Measurements from ENCODE around the gene IFTAP. TPM values are rescaled to one million over a fixed set of nuclear protein-coding genes. Genes with fewer than 3 reads are reported as not detected.
A peak's percentile ranks its signal among the peaks of the same experiment; 100 is the strongest.

IFTAP gene
- polyA plus RNA-seq, 1 of the 3 experiments (the other 2 are of a cell fraction), result 21.8 TPM

DNA sequence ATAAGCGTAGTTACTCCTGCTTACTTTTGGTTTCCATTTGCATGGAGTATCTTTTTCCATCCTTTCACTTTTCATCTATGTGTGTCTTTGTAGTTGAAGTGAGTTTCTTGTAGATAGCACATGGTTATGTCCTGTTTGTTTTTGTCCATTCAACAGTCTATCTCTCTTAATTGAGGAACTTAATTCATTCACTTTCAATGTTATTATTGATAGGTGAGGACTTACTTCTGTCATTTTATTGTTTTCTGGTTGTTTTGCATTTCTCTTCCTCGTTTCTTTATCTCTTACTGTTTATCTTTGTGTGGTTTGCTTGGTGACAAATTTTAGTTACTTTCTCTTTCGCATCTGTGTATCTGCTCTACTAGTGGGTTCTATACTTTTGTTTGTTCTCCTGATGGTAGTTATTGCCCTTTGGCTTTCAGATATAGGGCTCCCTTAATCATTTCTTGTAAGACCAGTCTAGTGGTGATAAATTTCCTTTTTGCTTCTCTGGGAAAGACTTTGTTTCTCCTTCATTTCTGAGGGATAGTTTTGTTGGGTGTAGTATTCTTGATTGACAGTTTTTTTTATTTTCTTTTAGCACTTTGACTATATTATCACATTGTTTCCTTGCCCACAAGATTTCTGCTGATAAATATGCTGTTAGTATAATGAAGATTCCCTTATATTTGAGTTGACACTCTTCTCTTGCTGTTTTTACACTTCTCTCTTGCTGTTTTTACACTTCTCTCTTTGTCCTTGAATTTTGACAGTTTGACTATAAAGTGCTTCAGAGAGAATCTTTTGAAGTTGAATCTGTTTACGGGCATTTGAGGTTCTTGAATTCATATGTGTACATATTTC lies 35.5 kb upstream of the IFTAP start:
- CTCF ChIA-PET, result interaction anchor here (1.0 to 8.2 kb wide), 2 partner anchors 65 to 191 kb away, joined by 3 to 199 read pairs; no protein-coding TSS in a partner anchor
- 43% methylated on average over 4 of the region's 4 CpGs for WGBS (ENCODE audit: low lambda C conversion rate)
- no peak overlapping the region for H2AFZ ChIP-seq (ENCODE audit: low read depth)
- no peaks in the 10 kb centered on the region for H3K9me3 ChIP-seq
- H3K79me2 ChIP-seq (ENCODE audit: insufficient read depth), result no peaks in the 10 kb centered on the region
- H4K20me1 ChIP-seq (ENCODE audit: insufficient read depth), result no peaks in the 10 kb centered on the region
- no peak overlapping the region for H3K27ac ChIP-seq (ENCODE audit: low read depth in 2 of 2, low read length in 1 of 2)
- no peaks in the 10 kb centered on the region for H3K9me2 ChIP-seq
- TF ChIP-seq NRF1 (IDR thresholded peaks at IDR 0.05; ENCODE audit: low read depth, low read length) (no peak), FOXJ3 (CRISPR knock-in tag; IDR thresholded peaks at IDR 0.05) (no peak), FOXM1 (IDR thresholded peaks at IDR 0.05; ENCODE audit: low read depth) (no peak), USF1 (IDR thresholded peaks at IDR 0.05; ENCODE audit: borderline replicate concordance, low read depth) (no peak)
- TF ChIP-seq, protein P1, sequence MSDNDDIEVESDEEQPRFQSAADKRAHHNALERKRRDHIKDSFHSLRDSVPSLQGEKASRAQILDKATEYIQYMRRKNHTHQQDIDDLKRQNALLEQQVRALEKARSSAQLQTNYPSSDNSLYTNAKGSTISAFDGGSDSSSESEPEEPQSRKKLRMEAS (IDR thresholded peaks at IDR 0.05; ENCODE audit: low read depth), result no peak
- no peaks in the 10 kb centered on the region for H3F3A ChIP-seq (replicated peaks; ENCODE audit: insufficient read depth)
- POLR2A ChIA-PET, result no interaction called here
- DNase-seq, result no peak
- H3K4me2 ChIP-seq, result no peak overlapping the region
- H3K36me3 ChIP-seq (replicated peaks in 1 of 2; ENCODE audit: control insufficient read depth in 1 of 2, insufficient read depth in 2 of 2, low read length in 1 of 2), result no peaks in the 10 kb centered on the region
- H3K9ac ChIP-seq, result no peak overlapping the region
- no peaks in the 10 kb centered on the region for H3K27me3 ChIP-seq (ENCODE audit: insufficient read depth)
- no peaks in the 10 kb centered on the region for H3K4me1 ChIP-seq (ENCODE audit: control insufficient read depth in 1 of 2, insufficient read depth in 2 of 2, low read depth in 1 of 2, low read length in 1 of 2)
- H3K4me3 ChIP-seq (ENCODE audit: low read depth in 2 of 2, low read length in 1 of 2), result no peak overlapping the region

DNA sequence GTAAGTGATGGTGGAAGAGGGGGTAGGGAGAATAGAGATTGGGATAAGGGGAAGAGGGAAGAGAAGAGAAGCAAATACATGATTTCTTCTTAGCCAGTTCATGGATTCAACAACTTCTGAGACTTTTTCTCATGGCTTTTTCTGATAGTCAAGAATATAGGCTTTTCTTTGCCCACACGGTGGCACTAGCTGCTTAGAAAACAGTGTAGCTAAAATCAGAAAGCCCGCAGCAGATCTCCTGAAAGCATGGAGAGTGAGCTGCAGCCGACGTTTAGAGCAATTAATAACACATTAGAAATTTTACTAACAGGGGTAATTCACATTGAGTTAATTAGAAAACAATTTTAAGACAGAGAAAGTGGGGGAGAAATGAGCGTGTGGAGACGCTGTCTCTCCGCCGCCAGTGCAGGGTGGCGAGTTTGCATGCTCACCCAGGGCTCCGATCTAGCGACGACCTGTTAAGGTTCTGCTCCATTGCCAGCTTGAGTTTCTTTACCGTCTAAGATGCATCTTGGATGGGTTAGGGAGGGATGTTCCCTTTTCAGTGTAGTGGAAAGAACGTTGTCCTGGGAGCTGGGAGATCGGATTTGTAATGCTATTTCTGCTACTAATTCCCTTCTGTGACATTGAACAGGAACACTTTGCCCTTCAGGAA lies 29.8 kb upstream of the IFTAP start:
- Histone ChIP-seq H3K27me3 (ENCODE audit: insufficient read depth) (no peaks in the 10 kb centered on the region), H3K4me2 (peak overlapping the region; percentile 74), H4K20me1 (ENCODE audit: insufficient read depth) (no peaks in the 10 kb centered on the region), H3K27ac (ENCODE audit: low read depth in 2 of 2, low read length in 1 of 2) (peak overlapping the region in 1 of 2 experiments; percentile 100; a peak in 2 of 4 replicates), H3K4me1 (ENCODE audit: control insufficient read depth in 1 of 2, insufficient read depth in 2 of 2, low read depth in 1 of 2, low read length in 1 of 2) (peaks cover 0 to 27% of the 10 kb centered on the region in 2 experiments; a peak in 2 of 4 replicates), H3K9me3 (no peaks in the 10 kb centered on the region), H3K79me2 (ENCODE audit: insufficient read depth) (no peaks in the 10 kb centered on the region), H3K36me3 (replicated peaks in 1 of 2; ENCODE audit: control insufficient read depth in 1 of 2, insufficient read depth in 2 of 2, low read length in 1 of 2) (no peaks in the 10 kb centered on the region), H2AFZ (ENCODE audit: low read depth) (peak overlapping the region; percentile 77), H3F3A (replicated peaks; ENCODE audit: insufficient read depth) (no peaks in the 10 kb centered on the region), H3K4me3 (ENCODE audit: low read depth in 2 of 2, low read length in 1 of 2) (peak overlapping the region; percentile 48 to 67), H3K9ac (0 out of 2 replicates have a peak overlapping the region, but pooled peaks have one; percentile 24), H3K9me2 (no peaks in the 10 kb centered on the region)
- 3% methylated on average over 15 of the region's 15 CpGs for WGBS (ENCODE audit: low lambda C conversion rate)
- ChIA-PET CTCF (interaction anchor here (0.6 to 8.2 kb wide), 63 partner anchors 12 to 533 kb away, joined by 3 to 199 read pairs (median 5); partner anchors contain the start of genes IFTAP, RAG2 and TRAF6), POLR2A (interaction anchor here (0.7 to 2.7 kb wide), 14 partner anchors 11 to 182 kb away, joined by 3 to 43 read pairs (median 5); partner anchors contain the start of gene TRAF6)
- DNase-seq, result peak; percentile 70
- TF ChIP-seq SIN3A (IDR thresholded peaks at IDR 0.05; ENCODE audit: borderline replicate concordance, low read depth, low read length), result no peak
- TF ChIP-seq RAD21 (IDR thresholded peaks at IDR 0.05; ENCODE audit: low read length), result peak; percentile 93
- no peak for TF ChIP-seq FOXJ3 (CRISPR knock-in tag; IDR thresholded peaks at IDR 0.05)
- no peak for TF ChIP-seq POLR2AphosphoS5 (IDR thresholded peaks at IDR 0.05; ENCODE audit: low read depth, low read length)
- TF ChIP-seq FOXM1 (IDR thresholded peaks at IDR 0.05; ENCODE audit: low read depth), result no peak
- TF ChIP-seq, protein P2, sequence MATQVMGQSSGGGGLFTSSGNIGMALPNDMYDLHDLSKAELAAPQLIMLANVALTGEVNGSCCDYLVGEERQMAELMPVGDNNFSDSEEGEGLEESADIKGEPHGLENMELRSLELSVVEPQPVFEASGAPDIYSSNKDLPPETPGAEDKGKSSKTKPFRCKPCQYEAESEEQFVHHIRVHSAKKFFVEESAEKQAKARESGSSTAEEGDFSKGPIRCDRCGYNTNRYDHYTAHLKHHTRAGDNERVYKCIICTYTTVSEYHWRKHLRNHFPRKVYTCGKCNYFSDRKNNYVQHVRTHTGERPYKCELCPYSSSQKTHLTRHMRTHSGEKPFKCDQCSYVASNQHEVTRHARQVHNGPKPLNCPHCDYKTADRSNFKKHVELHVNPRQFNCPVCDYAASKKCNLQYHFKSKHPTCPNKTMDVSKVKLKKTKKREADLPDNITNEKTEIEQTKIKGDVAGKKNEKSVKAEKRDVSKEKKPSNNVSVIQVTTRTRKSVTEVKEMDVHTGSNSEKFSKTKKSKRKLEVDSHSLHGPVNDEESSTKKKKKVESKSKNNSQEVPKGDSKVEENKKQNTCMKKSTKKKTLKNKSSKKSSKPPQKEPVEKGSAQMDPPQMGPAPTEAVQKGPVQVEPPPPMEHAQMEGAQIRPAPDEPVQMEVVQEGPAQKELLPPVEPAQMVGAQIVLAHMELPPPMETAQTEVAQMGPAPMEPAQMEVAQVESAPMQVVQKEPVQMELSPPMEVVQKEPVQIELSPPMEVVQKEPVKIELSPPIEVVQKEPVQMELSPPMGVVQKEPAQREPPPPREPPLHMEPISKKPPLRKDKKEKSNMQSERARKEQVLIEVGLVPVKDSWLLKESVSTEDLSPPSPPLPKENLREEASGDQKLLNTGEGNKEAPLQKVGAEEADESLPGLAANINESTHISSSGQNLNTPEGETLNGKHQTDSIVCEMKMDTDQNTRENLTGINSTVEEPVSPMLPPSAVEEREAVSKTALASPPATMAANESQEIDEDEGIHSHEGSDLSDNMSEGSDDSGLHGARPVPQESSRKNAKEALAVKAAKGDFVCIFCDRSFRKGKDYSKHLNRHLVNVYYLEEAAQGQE (IDR thresholded peaks at IDR 0.05; ENCODE audit: low read depth, low read length), result no peak
- no peak for TF ChIP-seq TCF12 (IDR thresholded peaks at IDR 0.05)
- TF ChIP-seq TAF1 (IDR thresholded peaks at IDR 0.05; ENCODE audit: borderline replicate concordance, low read depth, low read length), result no peak
- TF ChIP-seq, protein P1 (IDR thresholded peaks at IDR 0.05; ENCODE audit: low read depth), result no peak
- TF ChIP-seq FOSL2 (IDR thresholded peaks at IDR 0.05; ENCODE audit: borderline replicate concordance, low read depth), result no peak
- no peak for TF ChIP-seq CHD2 (IDR thresholded peaks at IDR 0.05; ENCODE audit: low read length, partially characterized antibody)
- TF ChIP-seq RXRA (IDR thresholded peaks at IDR 0.05; ENCODE audit: borderline replicate concordance, low read depth), result no peak
- no peak for TF ChIP-seq NFIC (IDR thresholded peaks at IDR 0.05; ENCODE audit: borderline replicate concordance)
- TF ChIP-seq, protein P3, sequence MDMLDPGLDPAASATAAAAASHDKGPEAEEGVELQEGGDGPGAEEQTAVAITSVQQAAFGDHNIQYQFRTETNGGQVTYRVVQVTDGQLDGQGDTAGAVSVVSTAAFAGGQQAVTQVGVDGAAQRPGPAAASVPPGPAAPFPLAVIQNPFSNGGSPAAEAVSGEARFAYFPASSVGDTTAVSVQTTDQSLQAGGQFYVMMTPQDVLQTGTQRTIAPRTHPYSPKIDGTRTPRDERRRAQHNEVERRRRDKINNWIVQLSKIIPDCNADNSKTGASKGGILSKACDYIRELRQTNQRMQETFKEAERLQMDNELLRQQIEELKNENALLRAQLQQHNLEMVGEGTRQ (IDR thresholded peaks at IDR 0.05; ENCODE audit: borderline replicate concordance, low read depth, low read length), result no peak
- no peak for TF ChIP-seq GATA2 (CRISPR knock-in tag; IDR thresholded peaks at IDR 0.05)
- no peak for TF ChIP-seq NRF1 (IDR thresholded peaks at IDR 0.05; ENCODE audit: low read depth, low read length)
- TF ChIP-seq ELF1 (IDR thresholded peaks at IDR 0.05), result no peak

Measured in SK-N-SH (cell line).